Activated CD4-positive, alpha-beta T cell treated with anti-CD3 and anti-CD28 coated beads for 4 hours (primary cell): ENCODE measurements around the gene SUFU.

Experiments used
- DNase-seq, 2 donors: peaks; one replicate each; pipeline ENCODE4 v3.0.0-alpha.2; 2020

SUFU gene

DNA sequence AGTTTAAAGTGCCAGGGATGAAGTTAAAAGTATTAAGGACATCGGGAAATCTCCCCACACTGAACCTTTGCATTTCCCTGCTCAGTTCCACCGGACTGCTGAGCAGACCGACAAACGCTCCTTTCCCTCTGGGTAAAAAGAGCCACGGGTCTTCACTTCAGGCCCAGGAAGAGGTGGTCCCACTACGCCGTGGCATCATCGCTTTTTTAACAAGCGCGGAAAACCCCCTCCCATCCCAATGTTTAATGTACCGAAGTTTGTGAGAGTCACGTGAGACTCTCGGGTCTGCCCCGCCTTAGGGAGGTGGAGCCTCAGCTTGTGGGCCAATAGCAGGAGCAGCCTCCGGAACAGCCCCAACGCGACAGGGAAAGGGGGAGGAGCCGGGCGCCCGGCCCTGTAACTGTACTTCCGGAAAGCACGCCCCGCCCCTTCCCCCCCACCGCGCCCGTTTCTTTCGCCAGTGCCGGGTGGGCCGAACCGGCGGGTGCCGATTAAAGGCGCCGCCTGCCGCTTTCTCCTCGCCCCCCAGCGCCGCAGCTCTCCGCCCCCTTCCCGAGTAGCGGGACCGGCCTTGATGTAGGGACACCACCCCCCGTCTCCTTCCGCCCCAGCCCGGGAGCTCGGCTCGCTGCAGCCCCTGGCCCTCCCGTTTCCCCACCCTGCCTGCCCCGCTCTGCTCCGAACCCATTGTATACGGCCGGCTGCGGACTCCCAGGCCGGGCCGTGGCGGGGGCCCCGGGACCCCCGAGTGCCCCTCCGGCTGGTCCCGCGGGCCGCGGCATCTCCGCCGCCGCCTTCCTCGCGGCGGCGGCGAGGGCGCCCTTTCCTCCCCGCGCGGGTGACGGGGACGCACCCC is 138.3 kb downstream of the SUFU start:
- DNase-seq: peak; percentile 97 to 98

DNA sequence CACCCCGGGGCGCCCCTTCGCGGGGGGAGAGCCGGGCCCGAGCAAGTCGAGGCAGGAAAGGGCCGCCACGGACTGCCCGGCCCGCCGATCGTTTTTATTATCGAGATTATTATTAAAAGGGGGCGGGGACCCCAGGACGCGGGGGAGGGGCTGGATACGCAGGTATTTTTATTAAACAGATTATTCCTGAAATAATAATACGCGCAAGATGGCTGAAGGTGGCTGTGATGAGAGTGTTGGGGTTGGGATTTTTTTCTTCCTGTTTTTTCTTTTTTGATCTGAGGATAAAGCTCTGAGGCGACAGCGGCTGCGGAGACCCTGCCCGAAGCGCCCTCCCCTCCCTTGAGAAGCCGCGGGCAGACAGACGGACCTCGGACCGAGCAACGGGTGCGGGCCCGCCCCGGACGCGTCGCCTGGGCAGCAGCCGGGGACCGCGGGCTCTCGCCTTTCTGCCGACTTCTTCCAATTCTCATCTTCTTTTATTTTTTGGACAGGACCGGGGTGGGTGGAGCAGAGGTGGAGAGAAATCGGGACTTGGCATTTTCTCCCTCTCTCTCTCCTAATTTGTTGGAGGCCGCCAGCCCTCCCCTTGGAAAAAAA is 139.1 kb downstream of the SUFU start:
- peak; percentile 51 to 52 for DNase-seq

DNA sequence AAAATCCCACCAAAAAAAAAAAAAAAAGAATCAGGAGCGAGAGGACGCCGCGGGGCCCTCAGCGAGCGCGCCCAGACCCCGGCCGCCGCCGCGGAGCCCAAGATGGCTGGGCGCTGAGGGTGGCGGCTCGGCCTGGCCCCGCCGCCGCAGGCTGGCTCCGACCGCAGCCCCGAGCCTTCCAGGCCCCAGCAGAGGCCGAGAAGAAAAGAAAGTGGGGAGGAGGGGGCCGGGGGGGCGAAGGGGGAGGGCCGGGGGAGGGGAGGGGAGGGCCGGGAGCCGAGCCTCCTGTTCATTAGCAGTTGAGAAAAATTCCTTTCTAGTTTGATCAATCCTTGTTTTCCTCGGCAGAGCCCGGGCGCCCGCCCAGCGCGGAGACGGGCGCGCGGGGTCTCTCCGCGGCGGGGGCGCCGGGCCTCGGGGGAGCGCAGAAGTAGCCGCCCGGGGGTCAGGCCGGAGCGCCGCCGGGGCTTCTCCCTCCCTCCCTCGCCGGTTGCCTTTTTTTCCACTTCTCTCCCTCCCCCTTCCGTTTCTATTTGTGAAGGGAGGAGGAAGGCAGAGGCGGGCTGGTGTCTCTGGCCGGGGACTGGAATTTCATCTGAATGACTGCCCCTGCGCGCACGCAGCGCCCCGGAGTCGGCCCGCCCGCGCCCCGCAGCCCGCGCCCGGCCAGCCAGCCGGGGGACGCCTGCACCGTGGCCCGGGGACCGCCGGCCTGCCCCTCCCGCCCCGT is 139.7 kb downstream of the SUFU start:
- peak; percentile 31 to 46 for DNase-seq

DNA sequence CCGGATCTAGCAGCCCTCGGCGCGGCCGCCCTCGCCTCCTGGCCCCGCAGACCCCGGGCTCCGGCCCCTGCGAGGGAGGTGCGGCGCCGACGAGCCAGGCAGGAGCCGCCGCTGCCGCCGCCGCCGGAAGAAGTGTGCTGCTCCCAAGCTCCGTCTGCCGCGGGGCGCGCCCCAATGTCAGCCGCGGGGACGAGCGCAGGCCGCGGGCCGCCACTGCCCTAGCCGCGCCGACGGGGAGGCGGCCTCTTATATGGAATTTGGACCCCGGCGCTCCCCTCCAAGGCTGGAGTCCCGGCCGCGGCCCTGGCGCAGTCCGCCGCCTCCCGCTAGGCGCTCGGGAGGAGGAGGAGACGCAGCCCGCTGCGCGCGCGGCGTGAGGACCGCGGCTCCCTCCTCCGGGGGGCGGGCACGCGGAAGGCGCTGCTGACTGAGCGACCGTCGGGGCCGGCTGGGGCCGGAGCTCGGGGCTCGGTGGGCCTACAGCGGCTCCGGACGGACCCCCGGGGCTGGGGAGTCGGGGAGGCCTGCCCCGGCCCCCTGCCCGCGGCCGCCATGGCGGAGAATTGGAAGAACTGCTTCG is 140.4 kb downstream of the SUFU start, which contains the start of gene TRIM8:
TSS of gene TRIM8 (plus strand) at position 414 of the 580 bp plus-strand sequence. CDS start at position 553, 139 bp downstream.
- DNase-seq: peak; percentile 45 to 61

DNA sequence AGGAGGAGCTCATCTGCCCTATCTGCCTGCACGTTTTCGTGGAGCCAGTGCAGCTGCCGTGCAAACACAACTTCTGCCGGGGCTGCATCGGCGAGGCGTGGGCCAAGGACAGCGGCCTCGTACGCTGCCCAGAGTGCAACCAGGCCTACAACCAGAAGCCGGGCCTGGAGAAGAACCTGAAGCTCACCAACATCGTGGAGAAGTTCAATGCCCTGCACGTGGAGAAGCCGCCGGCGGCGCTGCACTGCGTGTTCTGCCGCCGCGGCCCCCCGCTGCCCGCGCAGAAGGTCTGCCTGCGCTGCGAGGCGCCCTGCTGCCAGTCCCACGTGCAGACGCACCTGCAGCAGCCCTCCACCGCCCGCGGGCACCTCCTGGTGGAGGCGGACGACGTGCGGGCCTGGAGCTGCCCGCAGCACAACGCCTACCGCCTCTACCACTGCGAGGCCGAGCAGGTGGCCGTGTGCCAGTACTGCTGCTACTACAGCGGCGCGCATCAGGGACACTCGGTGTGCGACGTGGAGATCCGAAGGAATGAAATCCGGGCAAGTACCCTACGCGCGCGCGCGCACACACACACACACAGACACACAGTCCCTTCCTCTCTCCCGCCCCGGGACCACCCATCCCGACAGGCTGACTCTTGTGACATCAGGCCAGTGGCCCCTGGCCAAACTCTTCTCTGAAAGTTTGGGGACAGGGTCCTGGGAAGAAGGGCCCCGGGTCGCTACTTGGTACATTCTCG is 141.0 kb downstream of the SUFU start:
- peak; percentile 74 to 81 for DNase-seq

DNA sequence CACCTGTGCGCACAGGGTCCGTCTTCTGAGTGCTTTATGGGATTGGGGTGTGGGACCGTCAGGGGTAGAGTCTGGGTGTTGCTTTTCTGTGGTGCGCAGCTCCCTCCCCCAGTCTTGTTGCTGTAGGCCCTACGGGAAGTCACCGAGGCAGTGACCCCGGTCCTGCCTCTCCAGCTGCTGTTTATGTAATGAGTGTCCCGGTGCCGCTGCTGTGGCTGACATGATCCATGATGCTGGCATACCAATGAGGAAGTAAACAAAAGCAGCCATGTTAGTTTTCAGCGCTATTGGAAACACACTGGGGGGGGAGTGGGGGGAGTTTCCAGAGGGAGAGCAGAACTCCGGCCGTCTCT is 141.6 kb downstream of the SUFU start:
- DNase-seq: peak; percentile 23 to 36

DNA sequence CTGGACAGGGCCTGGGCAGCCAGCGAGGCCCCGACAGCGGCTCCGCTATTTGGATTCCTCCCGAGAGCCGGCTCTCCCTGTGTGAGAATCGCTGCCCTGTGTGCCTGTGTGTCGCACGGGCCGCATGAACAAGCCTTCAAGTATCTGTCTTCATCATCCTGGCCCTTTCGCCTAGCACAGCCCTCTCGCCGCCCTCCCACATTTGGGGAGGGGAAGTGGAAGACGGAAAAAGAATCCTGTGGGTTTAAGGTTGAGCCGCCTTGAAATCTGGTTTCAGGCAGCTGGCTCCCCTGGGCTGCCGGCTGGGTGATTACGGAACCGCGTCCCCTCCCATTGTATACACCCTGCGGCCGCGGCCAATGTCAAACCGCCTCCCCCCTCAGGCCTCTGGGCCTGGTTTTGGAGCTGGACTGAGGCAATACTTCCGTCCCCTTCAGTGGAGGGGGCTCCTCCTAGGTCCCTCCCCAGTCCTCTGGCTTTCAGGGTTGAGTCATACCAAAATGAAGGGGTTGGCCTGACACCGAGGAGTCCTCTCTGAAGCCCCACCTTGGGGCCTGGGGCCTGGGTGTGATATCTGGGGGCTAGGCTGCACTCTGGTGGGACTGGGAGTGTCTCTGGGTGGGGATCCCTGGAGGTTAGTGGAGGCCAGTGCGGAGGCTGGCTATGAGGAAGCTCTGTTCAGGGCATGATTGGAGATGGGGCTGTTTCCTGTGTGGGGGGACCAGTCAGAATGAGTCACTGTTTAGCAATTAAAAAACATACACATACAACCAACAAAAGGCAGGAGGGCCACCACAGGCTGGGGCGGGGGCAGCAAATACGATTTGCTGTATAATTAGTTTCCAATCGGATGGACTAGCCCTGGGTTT is 142.2 kb downstream of the SUFU start:
- DNase-seq: peak; percentile 66 to 71

DNA sequence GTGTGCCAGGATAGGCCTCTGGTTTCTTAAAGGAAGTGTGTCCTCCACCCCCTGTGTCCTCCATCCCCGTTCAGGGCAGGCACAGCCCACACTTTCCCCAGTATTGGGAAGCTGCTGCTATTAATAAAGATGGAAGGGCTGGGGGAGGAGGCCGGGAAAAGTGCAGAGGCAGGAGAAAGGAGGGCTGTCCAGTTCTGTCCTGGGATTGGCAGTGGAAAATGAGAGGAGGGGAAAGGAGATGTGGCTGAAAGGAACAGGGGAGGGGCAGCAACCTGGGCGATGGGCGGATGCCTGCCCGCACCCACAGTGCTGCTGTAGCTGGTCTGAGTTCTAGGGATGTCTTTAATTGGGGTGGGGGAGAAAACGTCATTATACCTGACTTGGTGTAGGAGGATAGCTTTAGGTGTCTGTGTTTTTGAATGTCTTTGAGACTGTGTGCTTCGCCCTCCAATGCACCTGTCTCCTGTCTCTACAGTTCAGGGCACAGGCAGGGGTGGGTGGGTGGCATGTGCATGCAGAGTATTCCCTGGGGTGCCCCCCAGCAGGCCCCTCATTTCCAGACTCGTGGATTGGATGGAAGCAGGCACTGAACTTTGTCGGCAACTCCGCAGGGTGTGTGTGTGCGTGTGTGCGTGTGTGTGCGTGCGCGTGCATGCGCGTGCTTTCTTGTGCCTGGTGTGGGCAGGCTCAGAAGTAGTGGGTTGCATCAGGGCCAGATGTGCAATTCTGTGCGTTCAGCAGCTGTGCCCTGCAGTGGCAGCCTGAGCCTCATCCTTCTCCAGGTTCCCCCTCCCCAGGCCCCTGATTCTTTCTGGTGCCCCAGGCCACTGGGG is 143.1 kb downstream of the SUFU start:
- DNase-seq: peak; percentile 29 to 39

DNA sequence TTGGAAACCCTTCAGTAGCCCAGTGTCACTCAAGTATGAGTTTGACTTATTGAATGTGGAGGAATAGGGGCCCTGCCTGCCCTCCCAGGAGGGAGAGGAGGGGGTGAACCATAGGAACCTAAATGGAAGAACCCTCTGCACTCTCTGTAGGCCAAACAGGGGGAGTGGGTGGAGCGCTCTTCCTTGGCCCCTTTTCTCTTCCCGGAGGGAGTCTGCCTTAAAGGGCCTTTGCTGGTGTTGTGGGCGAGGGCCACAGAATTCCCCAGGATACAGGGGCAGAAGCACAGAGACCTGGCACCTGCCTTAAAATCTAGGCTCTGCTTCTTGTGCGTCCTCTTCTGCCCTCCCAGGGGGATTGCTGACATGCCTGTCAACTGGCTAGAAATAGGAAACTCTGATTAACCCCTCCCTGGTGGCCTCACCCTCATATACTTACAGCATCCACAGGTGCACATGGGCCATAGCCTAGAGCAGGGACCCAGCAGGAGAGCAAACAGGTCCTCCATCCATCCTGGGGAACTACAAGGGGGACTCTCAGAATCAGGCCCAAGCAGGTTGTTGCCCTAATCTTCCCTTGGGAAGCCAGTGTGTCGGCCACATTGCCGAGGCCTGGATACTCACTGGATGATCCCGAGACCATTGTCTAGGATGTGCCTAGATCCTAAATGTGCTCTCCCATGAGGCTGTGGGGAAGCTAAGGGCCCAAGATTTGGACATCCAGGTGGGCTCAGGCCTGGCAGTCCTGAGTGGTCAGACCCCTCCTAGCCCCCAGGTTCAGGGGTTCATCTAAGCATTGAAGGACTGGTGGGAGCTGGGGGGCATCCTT is 143.9 kb downstream of the SUFU start:
- DNase-seq: no peak

DNA sequence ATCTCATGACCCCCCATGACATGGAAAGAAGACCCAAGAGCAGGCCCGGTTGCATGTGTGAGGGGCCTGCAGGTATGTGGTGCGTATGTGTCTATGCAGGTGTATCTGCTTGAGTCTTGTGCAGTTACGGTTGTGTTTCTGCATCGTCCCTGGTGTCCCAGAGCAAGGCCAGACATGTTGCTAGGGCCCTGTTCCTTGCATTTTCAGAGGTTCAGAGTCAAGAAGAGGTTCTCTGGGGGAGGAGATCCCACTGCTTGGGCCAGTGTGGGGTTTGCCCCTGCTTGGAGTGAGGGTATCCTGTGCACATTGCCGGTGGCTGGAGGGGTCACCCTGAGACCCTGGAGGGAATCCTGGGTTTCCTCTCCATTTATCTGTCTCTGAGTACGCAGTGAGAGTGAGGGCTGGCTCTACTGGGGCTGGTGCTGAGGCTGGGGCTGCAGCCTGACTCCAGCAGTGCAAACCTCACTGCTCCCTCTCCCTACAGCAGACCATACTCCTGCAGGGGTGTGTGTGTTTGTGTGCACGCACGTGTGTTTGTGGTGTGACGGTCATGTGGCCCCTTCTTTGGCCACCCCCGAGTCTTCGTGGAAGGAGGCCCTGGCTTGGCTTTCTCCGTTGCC is 144.6 kb downstream of the SUFU start:
- no peak for DNase-seq

DNA sequence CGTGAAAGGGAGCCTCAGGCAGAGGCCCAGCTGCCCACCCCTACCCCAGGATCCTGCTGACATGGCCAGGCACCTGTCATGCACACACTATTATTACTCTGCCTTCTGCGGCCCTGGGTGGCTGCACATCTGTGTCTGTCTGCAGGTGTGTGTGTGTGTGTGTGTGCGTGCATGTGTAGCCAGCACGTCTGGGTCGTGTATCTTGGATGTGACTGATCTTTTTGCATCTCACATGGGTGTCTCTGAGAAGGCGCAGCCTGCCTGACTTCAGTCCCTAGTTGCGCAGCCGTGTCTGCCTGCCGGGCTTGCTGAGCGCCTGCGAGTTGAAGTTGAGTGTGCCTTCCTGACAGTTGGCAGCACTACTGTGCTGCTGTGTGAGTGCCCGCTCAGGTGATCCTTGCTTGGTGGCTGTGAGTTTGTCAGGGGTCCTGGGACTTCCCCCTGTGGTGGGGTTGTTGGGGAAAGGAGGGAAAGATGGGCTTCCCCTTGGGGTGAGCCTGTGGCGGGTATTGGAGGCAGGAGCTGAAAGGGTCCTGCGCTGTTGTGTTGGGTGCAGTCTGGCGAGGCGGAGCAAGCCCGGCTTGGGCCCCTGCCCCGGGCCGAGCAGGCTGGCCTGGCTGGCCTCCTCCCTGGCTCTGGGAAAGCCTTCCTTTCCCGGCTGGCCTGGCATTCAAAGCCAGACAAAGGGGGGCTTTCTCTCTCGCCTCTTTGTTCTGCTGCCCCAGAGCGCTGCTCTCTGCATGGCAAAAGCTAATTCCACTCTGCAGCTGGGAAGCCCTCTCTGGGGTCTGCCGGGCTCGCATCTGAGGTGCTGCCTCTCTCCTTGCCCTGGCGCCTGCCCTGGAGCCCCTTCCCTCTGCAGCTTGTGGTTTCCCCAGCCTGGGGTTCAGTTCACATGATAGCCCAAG is 145.4 kb downstream of the SUFU start:
- peak in 1 of 2 donors; percentile 22 for DNase-seq

DNA sequence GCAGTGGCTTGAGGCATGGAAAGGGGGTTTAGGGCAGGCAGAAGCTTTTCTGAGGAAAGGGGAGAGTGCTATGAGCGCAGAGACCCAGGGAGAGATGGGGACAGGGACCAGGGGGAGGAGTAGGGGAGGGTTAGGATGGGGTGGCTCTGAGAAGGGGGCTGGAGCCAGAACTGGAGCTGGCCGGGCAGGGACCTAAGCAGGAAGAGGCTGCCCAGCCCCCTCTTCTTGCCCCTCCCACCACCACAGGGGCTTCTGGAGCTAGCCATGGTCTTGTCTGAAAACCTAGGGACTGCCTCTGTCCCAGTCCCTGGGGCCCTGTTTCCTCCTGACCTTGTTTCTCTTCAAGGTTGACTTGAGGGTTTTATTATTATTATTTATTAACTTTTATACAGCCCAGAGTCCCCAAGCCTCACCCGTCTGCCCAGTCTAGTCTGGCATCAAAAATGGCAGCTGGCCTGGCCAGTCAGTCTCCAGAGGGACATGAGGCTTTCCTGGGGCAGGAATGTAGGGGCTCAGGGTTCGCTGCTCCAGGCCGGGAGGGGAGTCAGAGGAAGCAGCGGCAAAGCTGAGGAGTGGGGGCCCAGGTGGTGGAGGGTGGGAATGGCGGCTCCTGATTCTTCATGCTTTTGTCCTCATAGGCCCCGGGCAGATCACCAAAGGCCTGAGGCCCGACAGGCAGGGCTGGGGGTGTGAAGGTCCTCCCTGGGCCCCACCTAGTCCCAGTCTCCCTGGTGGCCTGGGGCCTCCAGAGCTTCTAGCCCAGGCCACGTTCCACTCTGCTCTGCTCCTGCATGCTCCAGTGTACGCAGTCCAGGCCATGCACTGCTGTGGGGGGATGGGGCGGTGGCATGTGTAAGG is 146.3 kb downstream of the SUFU start:
- no peak for DNase-seq

DNA sequence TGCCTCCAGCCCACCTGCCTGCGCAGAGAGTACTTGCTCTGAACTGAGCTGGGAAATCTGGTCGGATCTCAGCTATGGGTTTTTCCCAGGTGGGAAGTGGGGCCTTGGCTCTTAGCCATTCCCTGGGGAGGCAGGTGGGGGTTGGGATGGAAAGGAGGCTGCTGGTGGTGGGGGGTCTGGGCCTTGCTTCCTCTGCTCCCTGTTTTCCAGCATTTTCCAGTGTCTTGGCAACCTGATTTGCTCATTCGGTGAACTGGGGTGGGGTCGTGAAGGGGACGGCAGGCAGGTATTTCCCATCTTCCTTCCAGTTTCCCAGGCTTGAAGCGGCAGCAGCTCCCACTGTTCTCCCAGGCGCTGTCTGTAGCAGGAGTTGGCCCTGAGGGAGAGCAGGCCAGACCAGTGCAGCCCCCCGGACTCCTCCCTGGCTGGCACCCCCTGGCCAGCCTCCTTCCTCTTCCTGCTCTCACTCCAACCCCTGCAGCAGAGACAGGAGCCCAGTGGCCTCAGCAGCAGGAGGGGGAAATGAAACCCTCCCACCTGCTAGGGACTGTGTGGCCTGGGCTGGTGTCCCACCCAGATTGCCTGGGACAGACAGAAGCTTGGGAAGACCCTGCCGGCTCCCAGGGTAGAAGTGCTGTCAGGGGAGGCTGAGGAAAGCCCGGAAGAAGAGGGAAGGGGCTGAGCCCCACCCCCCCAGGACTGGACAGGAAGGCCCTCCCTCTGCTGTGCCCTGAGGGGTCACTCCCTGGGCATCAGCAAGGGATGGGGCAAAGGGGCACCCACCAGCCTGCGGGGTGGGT is 147.1 kb downstream of the SUFU start:
- DNase-seq: no peak

DNA sequence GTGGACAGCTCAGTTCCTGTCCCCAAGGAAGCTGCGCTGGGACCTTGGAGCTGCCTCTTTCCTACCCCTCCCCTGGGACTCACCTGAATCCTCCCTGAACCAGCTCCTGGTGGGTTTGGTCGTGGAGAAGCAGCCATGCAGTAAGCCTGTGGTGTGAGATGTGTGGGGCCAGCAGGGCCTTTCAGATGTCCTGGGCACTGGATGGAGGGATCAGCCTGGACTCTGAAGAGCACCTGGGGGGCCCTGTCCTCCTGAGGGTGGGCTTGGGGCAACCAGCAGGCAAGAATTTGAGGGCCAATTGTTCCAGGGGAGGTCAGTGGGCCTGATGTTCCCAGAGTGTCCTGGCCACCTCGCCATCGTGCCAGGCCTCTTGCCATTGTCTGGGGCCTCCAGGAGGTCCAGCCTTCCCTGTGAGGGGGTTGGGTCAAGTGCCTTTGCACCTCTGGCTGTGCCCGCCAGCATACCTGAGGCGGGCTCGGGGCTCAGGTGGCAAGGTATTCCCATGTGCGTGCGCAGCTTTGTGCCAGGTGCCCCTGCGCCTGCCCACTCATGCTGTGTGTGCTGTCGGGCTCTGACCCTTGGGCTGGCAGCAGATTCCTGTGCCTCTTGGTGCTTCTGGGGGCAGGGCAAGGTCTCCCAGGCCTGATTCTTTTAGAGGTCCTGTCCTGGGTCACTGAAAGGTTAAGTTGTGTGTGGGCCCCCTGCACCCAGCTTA is 147.8 kb downstream of the SUFU start:
- DNase-seq: no peak

DNA sequence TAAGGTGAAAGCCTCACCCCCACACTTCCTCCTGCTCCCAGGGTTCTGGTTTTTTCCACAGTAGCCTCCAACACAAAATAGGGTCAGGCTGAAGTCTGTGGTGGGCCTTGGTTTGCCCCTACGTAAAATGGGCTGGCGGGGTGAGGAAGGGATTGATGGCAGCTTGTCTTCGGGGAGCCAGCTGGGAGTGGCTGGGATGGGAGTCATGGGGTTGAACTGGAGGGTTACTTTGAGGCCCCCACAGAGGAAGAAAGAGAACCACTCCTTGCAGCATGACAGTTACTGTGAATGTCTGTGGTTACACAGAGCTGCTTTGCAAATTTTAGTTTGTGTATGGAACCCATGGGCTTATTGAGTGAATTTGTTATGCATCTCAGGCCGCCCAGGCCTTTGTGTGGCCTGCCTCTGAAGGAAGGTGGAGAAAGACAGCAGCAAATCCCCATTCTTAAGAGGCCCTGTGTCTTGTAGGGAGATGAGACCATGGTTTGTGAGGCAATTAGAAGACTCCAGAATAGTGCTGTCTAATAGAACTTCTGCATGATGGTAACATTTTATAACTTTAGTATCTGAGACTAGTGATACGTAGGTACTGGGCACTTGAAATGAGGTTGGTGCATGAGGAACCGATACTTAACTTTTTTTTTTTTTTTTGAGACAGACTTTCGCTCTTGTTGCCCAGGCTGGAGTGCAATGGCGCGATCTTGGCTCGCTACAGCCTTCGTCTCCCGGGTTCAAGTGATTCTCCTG is 148.6 kb downstream of the SUFU start:
- no peak for DNase-seq
